Progenitor cell of endocrine pancreas (in vitro differentiated cells): ENCODE data around the gene ADGRV1. TPM values are rescaled to one million over a fixed set of nuclear protein-coding genes. Genes with fewer than 3 reads are reported as not detected.

Experiments
- DNase-seq: peaks from one replicate; pipeline ENCODE4 v3.0.0; 2021; ENCODE audit warnings: low spot score; ENCODE audit not compliant: unreplicated experiment
- H3K27ac Mint-ChIP-seq: 2 replicates; pipeline ENCODE4 v1.8.0; 2021; ENCODE audit warnings: mild to moderate bottlenecking, moderate library complexity, mixed read lengths
- H3K27me3 Mint-ChIP-seq: 2 replicates; pipeline ENCODE4 v1.8.0; 2021; ENCODE audit warnings: mixed read lengths
- H3K36me3 Mint-ChIP-seq: 2 replicates; pipeline ENCODE4 v1.8.0; 2022; ENCODE audit warnings: mixed read lengths; ENCODE audit not compliant: insufficient read depth
- H3K4me1 Mint-ChIP-seq: 2 replicates; pipeline ENCODE4 v1.8.0; 2021; ENCODE audit warnings: low read depth, mixed read lengths
- H3K4me3 Mint-ChIP-seq: 2 replicates; pipeline ENCODE4 v1.8.0; 2021; ENCODE audit warnings: low read depth, mild to moderate bottlenecking, moderate library complexity, mixed read lengths
- H3K9me3 Mint-ChIP-seq: 2 replicates; pipeline ENCODE4 v1.8.0; 2021; ENCODE audit warnings: low read depth, mixed read lengths
- total RNA-seq: library from RNA; stranded (reverse); gene quantifications from 2 replicates; pipeline ENCODE4 v1.2.1, GENCODE V29; 2021
- TF ChIP-seq, protein P1 (sequence below): fragments of 200-600 bp; sonication (generic); IDR thresholded peaks from one replicate; pipeline ENCODE4 v1.5.0; 2021; ENCODE audit warnings: antibody characterized with exemption, mild to moderate bottlenecking; ENCODE audit not compliant: unreplicated experiment

Gene ADGRV1
- total RNA-seq, 1 donor from 2014 or later: 82.3 TPM

DNA sequence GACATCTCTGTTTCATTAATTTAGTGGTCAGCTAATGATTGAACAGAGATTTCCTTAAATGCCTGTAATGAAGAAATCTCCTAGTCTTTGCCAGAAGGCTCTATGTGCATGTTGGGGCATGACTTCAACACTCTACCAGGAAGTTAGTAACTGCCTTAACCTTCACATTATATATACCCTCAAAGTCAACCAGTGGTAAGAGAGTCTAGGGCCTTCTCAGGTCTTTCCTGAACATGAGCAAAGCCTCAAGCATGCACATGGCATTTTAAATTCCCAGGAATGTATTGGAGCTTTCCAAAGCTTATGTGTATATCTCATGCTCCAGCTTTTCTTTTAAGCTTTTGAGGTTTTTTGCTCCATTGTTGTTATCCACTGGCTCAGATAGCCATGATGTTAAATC, 436.2 kb downstream of the ADGRV1 start:
- Mint-ChIP-seq H3K27me3 (no peaks in the 10 kb centered on the region), H3K4me1 (no peaks in the 10 kb centered on the region), H3K4me3 (no peak overlapping the region), H3K27ac (no peak overlapping the region), H3K36me3 (peaks cover 22% of the 10 kb centered on the region), H3K9me3 (peaks cover 16% of the 10 kb centered on the region)
- no peak for DNase-seq
- TF ChIP-seq, protein P1, sequence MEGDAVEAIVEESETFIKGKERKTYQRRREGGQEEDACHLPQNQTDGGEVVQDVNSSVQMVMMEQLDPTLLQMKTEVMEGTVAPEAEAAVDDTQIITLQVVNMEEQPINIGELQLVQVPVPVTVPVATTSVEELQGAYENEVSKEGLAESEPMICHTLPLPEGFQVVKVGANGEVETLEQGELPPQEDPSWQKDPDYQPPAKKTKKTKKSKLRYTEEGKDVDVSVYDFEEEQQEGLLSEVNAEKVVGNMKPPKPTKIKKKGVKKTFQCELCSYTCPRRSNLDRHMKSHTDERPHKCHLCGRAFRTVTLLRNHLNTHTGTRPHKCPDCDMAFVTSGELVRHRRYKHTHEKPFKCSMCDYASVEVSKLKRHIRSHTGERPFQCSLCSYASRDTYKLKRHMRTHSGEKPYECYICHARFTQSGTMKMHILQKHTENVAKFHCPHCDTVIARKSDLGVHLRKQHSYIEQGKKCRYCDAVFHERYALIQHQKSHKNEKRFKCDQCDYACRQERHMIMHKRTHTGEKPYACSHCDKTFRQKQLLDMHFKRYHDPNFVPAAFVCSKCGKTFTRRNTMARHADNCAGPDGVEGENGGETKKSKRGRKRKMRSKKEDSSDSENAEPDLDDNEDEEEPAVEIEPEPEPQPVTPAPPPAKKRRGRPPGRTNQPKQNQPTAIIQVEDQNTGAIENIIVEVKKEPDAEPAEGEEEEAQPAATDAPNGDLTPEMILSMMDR: no peak

DNA sequence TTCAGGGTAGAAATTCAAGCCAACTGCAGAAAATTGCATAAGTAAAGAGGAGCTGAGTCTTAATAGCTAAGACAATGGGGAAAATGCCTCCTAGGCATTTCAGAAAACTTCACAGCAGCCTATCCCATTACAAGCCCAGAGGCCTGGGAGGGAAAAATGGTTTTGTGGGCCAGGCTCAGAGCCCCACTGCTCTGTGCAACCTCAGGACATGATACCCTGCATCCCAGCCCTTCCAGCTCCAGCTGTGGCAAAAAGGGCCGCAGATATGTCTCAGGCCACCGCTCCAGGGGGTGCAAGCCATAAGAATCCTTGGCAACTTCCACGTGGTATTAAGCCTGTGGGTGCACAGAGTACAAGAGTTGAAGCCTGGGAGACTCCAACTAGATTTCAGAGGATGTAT, 437.5 kb downstream of the ADGRV1 start:
- H3K27ac Mint-ChIP-seq: no peak overlapping the region
- no peaks in the 10 kb centered on the region for H3K4me1 Mint-ChIP-seq
- peaks cover 16% of the 10 kb centered on the region for H3K9me3 Mint-ChIP-seq
- H3K27me3 Mint-ChIP-seq: no peaks in the 10 kb centered on the region
- DNase-seq: no peak
- H3K4me3 Mint-ChIP-seq: no peak overlapping the region
- peaks cover 22% of the 10 kb centered on the region for H3K36me3 Mint-ChIP-seq
- TF ChIP-seq, protein P1: no peak

DNA sequence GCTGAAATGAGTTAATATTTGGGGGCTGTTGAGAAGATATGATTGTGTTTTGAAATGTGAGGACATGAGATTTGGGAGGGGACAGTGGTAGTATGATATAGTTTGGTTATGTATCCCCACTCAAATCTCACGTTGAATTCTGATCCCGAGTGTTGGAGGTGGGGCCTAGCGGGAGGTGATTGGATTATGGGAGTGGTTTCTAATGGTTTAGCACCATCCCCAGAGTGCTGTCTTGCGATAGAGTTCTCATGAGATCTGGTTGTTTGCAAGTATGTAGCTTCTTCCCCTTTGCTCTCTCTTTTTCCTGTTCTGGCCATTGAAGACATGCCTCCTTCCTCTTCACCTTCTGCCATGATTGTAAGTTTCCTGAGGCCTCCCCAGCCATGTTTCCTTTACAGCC, 438.5 kb downstream of the ADGRV1 start:
- Mint-ChIP-seq H3K27me3 (no peaks in the 10 kb centered on the region), H3K9me3 (peaks cover 16% of the 10 kb centered on the region), H3K27ac (no peak overlapping the region), H3K4me3 (no peak overlapping the region), H3K36me3 (peaks cover 22% of the 10 kb centered on the region), H3K4me1 (no peaks in the 10 kb centered on the region)
- TF ChIP-seq, protein P1: no peak
- no peak for DNase-seq

DNA sequence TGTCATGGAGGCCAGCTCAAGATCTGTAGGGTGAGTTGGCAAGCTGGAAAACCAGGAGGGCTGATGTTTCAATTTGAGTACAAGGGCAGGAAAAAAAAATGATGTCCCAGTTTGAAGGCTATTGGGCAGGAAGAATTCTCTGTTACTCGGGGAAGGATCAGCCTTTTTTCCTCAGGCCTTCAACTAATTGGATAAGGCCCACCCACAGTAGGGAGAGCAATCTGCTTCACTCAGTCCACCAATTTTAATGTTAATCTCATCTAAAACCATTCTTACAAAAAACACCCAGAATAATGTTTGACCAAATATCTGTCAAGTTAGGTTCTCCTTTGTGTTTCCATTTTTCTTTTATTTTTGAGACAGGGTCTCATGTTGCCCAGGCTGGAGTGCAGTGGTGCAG, 442.1 kb downstream of the ADGRV1 start:
- Mint-ChIP-seq H3K27ac (peak overlapping the region; percentile 30), H3K4me1 (no peaks in the 10 kb centered on the region), H3K4me3 (no peak overlapping the region), H3K27me3 (no peaks in the 10 kb centered on the region), H3K9me3 (peaks cover 8% of the 10 kb centered on the region), H3K36me3 (peaks cover 8% of the 10 kb centered on the region)
- TF ChIP-seq, protein P1: no peak
- DNase-seq: no peak

DNA sequence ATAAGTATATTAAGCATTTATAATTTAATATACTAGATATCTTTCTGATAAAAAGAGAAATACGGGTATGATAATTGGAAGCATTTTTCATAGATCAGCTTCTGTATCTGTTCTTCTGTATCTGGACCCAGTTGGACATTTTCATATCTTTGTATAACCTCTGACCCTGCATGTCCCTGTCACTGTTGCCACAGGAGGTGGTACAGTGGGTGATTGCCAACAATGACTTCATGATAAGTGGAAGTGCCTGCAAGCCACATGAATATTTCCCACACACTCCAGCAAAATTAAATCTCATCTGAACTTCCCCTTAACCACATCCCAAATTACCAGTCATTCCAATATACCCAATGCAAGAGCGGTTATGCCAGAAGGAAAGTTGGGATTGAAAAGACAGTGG, 448.1 kb downstream of the ADGRV1 start:
- Mint-ChIP-seq H3K9me3 (no peaks in the 10 kb centered on the region), H3K4me1 (no peaks in the 10 kb centered on the region), H3K36me3 (peaks cover 2% of the 10 kb centered on the region), H3K4me3 (no peak overlapping the region), H3K27me3 (no peaks in the 10 kb centered on the region), H3K27ac (no peak overlapping the region)
- TF ChIP-seq, protein P1: no peak
- no peak for DNase-seq
